IMR-90 (cell line): Measurements from ENCODE around the gene MCMBP. TPM values are rescaled to one million over a fixed set of nuclear protein-coding genes. Genes with fewer than 3 reads are reported as not detected.

Experiments
- ATAC-seq: fragments of 200-7000 bp; cut with Tn5 transposase; 2 replicates; pipeline ENCODE4 v1.9.1; 2020; ENCODE audit warnings: low read depth, mild to moderate bottlenecking, moderate library complexity
- BruUV-seq: library from RNA; stranded (reverse); fragments of 400-500 nt; replicated peaks from 2 replicates; lab custom pipeline; 2021; lab: Mats Ljungman, UMichigan
- CTCF ChIA-PET: fragments of 300-600 bp; formaldehyde crosslinking; extraction: SDS; loops from one replicate; lab custom pipeline; 2021; ENCODE audit warnings: antibody characterized with exemption; lab: Yijun Ruan, JAX
- POLR2A ChIA-PET: fragments of 300-600 bp; sonication (Branson Sonifier 250); formaldehyde crosslinking; loops from one replicate; lab custom pipeline; 2022; ENCODE audit warnings: antibody characterized with exemption; ENCODE audit not compliant: unreplicated experiment; lab: Charles Lee
- DNase-seq: peaks from one replicate; pipeline ENCODE4 v3.0.0; 2013
- H2AFZ ChIP-seq: replicated peaks from 2 replicates; pipeline ENCODE3; 2013; ENCODE audit warnings: low read length, mild to moderate bottlenecking; ENCODE audit not compliant: poor library complexity
- H2AK5ac ChIP-seq: 2 replicates; pipeline ENCODE4 v1.6.1; 2013; ENCODE audit warnings: low read depth, low read length, inconsistent platforms
- H2AK9ac ChIP-seq: replicated peaks from 2 replicates; pipeline ENCODE3; 2013; ENCODE audit warnings: mild to moderate bottlenecking, low read depth, low read length, moderate library complexity; ENCODE audit not compliant: poor library complexity
- H2BK120ac ChIP-seq: 2 replicates; pipeline ENCODE4 v1.6.1; 2013; ENCODE audit warnings: low read depth, low read length, inconsistent platforms
- H2BK15ac ChIP-seq: 3 replicates; pipeline ENCODE4 v1.6.1; 2013; ENCODE audit warnings: low read depth, low read length, inconsistent platforms
- H2BK20ac ChIP-seq: 2 replicates; pipeline ENCODE4 v1.6.1; 2013; ENCODE audit warnings: low read depth, mild to moderate bottlenecking, inconsistent platforms, low read length, moderate library complexity
- H2BK5ac ChIP-seq: 2 replicates; pipeline ENCODE4 v1.6.1; 2013; ENCODE audit warnings: mild to moderate bottlenecking, low read depth, low read length, inconsistent platforms; ENCODE audit not compliant: poor library complexity, severe bottlenecking
- H3K14ac ChIP-seq: replicated peaks from 2 replicates; pipeline ENCODE4 v1.6.1; 2013; ENCODE audit warnings: low read depth, low read length, inconsistent platforms
- H3K18ac ChIP-seq: 2 replicates; pipeline ENCODE4 v1.6.1; 2013; ENCODE audit warnings: low read depth, low read length, control low read depth
- H3K23ac ChIP-seq: 2 replicates; pipeline ENCODE4 v1.6.1; 2013; ENCODE audit warnings: low read depth, low read length, inconsistent platforms
- H3K27ac ChIP-seq: 2 replicates; pipeline ENCODE4 v1.5.1; 2013; ENCODE audit warnings: mild to moderate bottlenecking, control low read depth, low read length; ENCODE audit not compliant: insufficient read depth
- H3K27me3 ChIP-seq: 2 replicates; pipeline ENCODE4 v1.6.1; 2013; ENCODE audit warnings: low read length; ENCODE audit not compliant: control insufficient read depth, insufficient read depth
- H3K36me3 ChIP-seq: 2 replicates; pipeline ENCODE4 v1.6.1; 2013; ENCODE audit warnings: low read length, mixed read lengths; ENCODE audit not compliant: control insufficient read depth, insufficient read depth
- H3K4ac ChIP-seq: 2 replicates; pipeline ENCODE4 v1.6.1; 2013; ENCODE audit warnings: low read depth, low read length, inconsistent platforms
- H3K4me1 ChIP-seq: 2 replicates; pipeline ENCODE4 v1.6.1; 2013; ENCODE audit warnings: low read length, mixed read lengths; ENCODE audit not compliant: control insufficient read depth, insufficient read depth
- H3K4me2 ChIP-seq: 2 replicates; pipeline ENCODE4 v1.6.1; 2013; ENCODE audit warnings: low read depth, mild to moderate bottlenecking, control low read depth, low read length, moderate library complexity
- H3K4me3 ChIP-seq: 2 replicates; pipeline ENCODE4 v1.5.1; 2013; ENCODE audit warnings: low read depth, mild to moderate bottlenecking, control low read depth, low read length, moderate library complexity; ENCODE audit not compliant: insufficient read depth
- H3K56ac ChIP-seq: 2 replicates; pipeline ENCODE4 v1.6.1; 2013; ENCODE audit warnings: low read length, inconsistent platforms; ENCODE audit not compliant: insufficient read depth; ENCODE audit errors: extremely low read depth
- H3K79me1 ChIP-seq, 2 experiments: 2 replicates each; pipeline ENCODE4 v1.6.1; 2013; ENCODE audit warnings: low read length in 2 of 2, inconsistent platforms in 1 of 2, low read depth in 1 of 2
- H3K9ac ChIP-seq: 2 replicates; pipeline ENCODE4 v1.6.1; 2013; ENCODE audit warnings: low read depth, low read length, control low read depth
- H3K9me1 ChIP-seq: 2 replicates; pipeline ENCODE4 v1.6.1; 2013; ENCODE audit warnings: low read length, inconsistent platforms; ENCODE audit not compliant: insufficient read depth
- H3K9me3 ChIP-seq: 2 replicates; pipeline ENCODE4 v1.6.1; 2013; ENCODE audit warnings: low read length; ENCODE audit not compliant: control insufficient read depth, insufficient read depth
- H4K20me1 ChIP-seq: 2 replicates; pipeline ENCODE4 v1.6.1; 2013; ENCODE audit warnings: low read length, inconsistent platforms; ENCODE audit not compliant: insufficient read depth
- H4K5ac ChIP-seq: 2 replicates; pipeline ENCODE4 v1.6.1; 2013; ENCODE audit warnings: mild to moderate bottlenecking, low read depth, low read length, control low read depth
- H4K8ac ChIP-seq, 2 experiments: 2 replicates each; pipeline ENCODE4 v1.6.1; 2013; ENCODE audit warnings: low read depth in 2 of 2, low read length in 2 of 2, control low read depth in 1 of 2, inconsistent platforms in 1 of 2
- H4K91ac ChIP-seq: 2 replicates; pipeline ENCODE4 v1.6.1; 2013; ENCODE audit warnings: low read depth, low read length, inconsistent platforms; ENCODE audit not compliant: insufficient read depth
- BHLHE40 ChIP-seq: fragments of 150-350 bp; IDR thresholded peaks from 2 replicates; pipeline ENCODE4 v1.6.1; 2016; ENCODE audit warnings: mild to moderate bottlenecking, low read depth, low read length
- CHD1 ChIP-seq: IDR thresholded peaks from 2 replicates; pipeline ENCODE4 v1.6.1; 2012; ENCODE audit warnings: low read depth, low read length, improper control_type of control experiment
- FOS ChIP-seq: fragments of 150-350 bp; IDR thresholded peaks from 2 replicates; pipeline ENCODE4 v1.6.1; 2016; ENCODE audit warnings: low read depth, low read length
- MAFK ChIP-seq: IDR thresholded peaks from 2 replicates; pipeline ENCODE4 v1.6.1; 2012; ENCODE audit warnings: low read depth, low read length, improper control_type of control experiment
- MAZ ChIP-seq: IDR thresholded peaks from 2 replicates; pipeline ENCODE4 v1.6.1; 2012; ENCODE audit warnings: low read depth, mild to moderate bottlenecking, low read length, improper control_type of control experiment, moderate library complexity, borderline replicate concordance
- NFE2L2 ChIP-seq: fragments of 150-350 bp; IDR thresholded peaks from 2 replicates; pipeline ENCODE4 v1.6.1; 2016; ENCODE audit warnings: low read depth, mild to moderate bottlenecking, low read length
- RFX5 ChIP-seq: IDR thresholded peaks from 2 replicates; pipeline ENCODE4 v1.8.0; 2012; ENCODE audit warnings: low read depth, mild to moderate bottlenecking, low read length, moderate library complexity
- SMC3 ChIP-seq: fragments of 150-350 bp; IDR thresholded peaks from 2 replicates; pipeline ENCODE4 v1.6.1; 2016; ENCODE audit warnings: low read depth, mild to moderate bottlenecking, antibody characterized with exemption, low read length, moderate library complexity
- WGBS, 2 experiments: methylation state at CpG; one replicate each; pipeline versions ENCODE4 v1.1.5 to v1.1.7; 2013; ENCODE audit warnings: missing lambda C conversion rate in 2 of 2; ENCODE audit not compliant: insufficient read length in 1 of 2; ENCODE audit errors: extremely low coverage in 2 of 2; 5-methylcytosine and 5-hydroxymethylcytosine counted together
- dilution Hi-C: fragments of 300-500 bp; cut with HindIII; formaldehyde crosslinking; loops from one replicate; pipeline ENCODE4 v1.14.3; 2018; ENCODE audit warnings: low sequenced_read_pairs; ENCODE audit not compliant: unreplicated experiment
- in situ Hi-C: fragments of 300-500 bp; cut with MboI; formaldehyde crosslinking; loops from 3 replicates; pipeline ENCODE4 v1.14.3; 2019; ENCODE audit warnings: low sequenced_read_pairs, inconsistent platforms, mixed read lengths
- intact Hi-C: fragments of 100-400 bp; cut with micrococcal nuclease; formaldehyde crosslinking; loops from 2 replicates; pipeline ENCODE4 v1.10.0; 2022
- polyA plus RNA-seq, 3 experiments: library from polyadenylated mRNA; depleted of rRNA; stranded (reverse); fragments of >200 nt; gene quantifications; 2 replicates each; pipeline ENCODE4 v1.2.3, GENCODE V29; 2012; ENCODE audit warnings: low replicate concordance in 1 of 3
- total RNA-seq: library from RNA; depleted of rRNA; stranded (reverse); fragments of >200 nt; gene quantifications from 2 replicates; pipeline ENCODE4 v1.2.3, GENCODE V29; 2012; rRNA removed
- TF ChIP-seq, protein P1 (sequence below): fragments of 150-350 bp; IDR thresholded peaks from 2 replicates; pipeline ENCODE4 v1.6.1; 2017; ENCODE audit warnings: mild to moderate bottlenecking, antibody characterized with exemption, low read length, low read depth

The MCMBP gene
- total and polyA plus RNA-seq, 2 of the 4 experiments (the other 2 are of a cell fraction) = 39.0 to 59.9 TPM

DNA sequence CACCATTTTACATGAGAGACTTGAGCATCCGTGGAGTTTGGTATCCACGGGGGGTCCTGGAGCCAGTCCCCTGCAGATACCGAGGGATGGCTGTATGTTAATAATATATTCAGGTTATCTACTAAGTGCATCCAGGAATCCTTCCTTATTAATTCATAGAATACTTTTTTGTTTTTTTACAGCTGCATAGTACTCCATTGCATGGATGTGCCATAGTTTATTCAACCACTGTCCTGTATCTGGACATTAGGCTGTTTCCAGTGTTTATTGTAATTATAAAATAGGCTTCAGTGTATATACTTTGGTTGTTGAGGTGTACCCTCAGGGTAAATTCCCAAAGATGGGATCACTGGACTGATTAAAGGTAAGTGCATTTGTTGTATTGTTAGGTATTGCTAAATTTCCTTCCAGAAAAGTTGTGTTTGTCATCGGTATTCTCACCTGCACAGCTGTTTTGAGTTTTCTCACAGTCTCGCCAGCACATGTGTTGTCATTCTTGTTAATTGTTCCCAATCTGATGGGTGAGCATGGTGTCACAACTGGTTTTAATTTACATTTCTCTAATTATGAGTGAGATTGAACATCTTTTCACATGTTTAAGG is 91.7 kb downstream of the MCMBP start:
- H3K27ac ChIP-seq = no peak overlapping the region
- CTCF ChIA-PET = no interaction called here
- POLR2A ChIA-PET = no interaction called here
- in situ Hi-C loops = no loop called here
- no peak overlapping the region for H2AFZ ChIP-seq
- H4K5ac ChIP-seq = no peak overlapping the region
- DNase-seq (no peak), ATAC-seq (no peak)
- H3K9ac ChIP-seq = no peak overlapping the region
- H3K27me3 ChIP-seq = no peaks in the 10 kb centered on the region
- intact Hi-C loops = no loop called here
- no TSS peak for BruUV-seq
- H2BK20ac ChIP-seq = no peak overlapping the region
- H3K18ac ChIP-seq = no peak overlapping the region
- no peak overlapping the region for H3K4me3 ChIP-seq
- H2BK5ac ChIP-seq = no peak overlapping the region
- peaks cover 0 to 14% of the 10 kb centered on the region in 2 experiments; a peak in 3 of 4 replicates for H3K79me1 ChIP-seq
- no peak overlapping the region for H3K14ac ChIP-seq
- H4K8ac ChIP-seq = no peak overlapping the region
- H2AK9ac ChIP-seq = no peak overlapping the region
- dilution Hi-C loops = no loop called here
- H3K4me2 ChIP-seq = no peak overlapping the region
- no peaks in the 10 kb centered on the region for H4K20me1 ChIP-seq
- no peaks in the 10 kb centered on the region for H3K36me3 ChIP-seq
- no peak overlapping the region for H3K56ac ChIP-seq
- TF ChIP-seq MAFK (no peak), RFX5 (no peak), SMC3 (no peak), BHLHE40 (no peak), FOS (no peak), MAZ (no peak), NFE2L2 (no peak), CHD1 (no peak)
- TF ChIP-seq, protein P1, sequence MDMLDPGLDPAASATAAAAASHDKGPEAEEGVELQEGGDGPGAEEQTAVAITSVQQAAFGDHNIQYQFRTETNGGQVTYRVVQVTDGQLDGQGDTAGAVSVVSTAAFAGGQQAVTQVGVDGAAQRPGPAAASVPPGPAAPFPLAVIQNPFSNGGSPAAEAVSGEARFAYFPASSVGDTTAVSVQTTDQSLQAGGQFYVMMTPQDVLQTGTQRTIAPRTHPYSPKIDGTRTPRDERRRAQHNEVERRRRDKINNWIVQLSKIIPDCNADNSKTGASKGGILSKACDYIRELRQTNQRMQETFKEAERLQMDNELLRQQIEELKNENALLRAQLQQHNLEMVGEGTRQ = no peak
- H3K9me1 ChIP-seq = 0 out of 2 replicates have a peak, but pooled peaks cover 4% of the 10 kb centered on the region
- H2BK15ac ChIP-seq = no peak overlapping the region
- no CpG with 5 or more reads among the region's 5 CpGs for WGBS, 2 experiments
- no peak overlapping the region for H4K91ac ChIP-seq
- no peaks in the 10 kb centered on the region for H3K9me3 ChIP-seq
- H2BK120ac ChIP-seq = no peak overlapping the region
- no peak overlapping the region for H3K4ac ChIP-seq
- no peak overlapping the region for H3K23ac ChIP-seq
- peaks cover 3% of the 10 kb centered on the region; the same call in 1 of the 2 replicates for H3K4me1 ChIP-seq
- H2AK5ac ChIP-seq = no peak overlapping the region

Other genes with a start within 250 kb of the MCMBP start
- gene BAG3, start 221.5 kb downstream of the MCMBP start, total RNA-seq = 5.4 and 5.8 TPM in 2 replicates
- gene BAG3, start 221.5 kb downstream of the MCMBP start, polyA plus RNA-seq (2012; rRNA removed) = 38.4 and 42.5 TPM in 2 replicates
- 29.6 and 35.3 TPM in 2 replicates for gene INPP5F, start 146.8 kb downstream of the MCMBP start, total RNA-seq
- gene INPP5F, start 146.8 kb downstream of the MCMBP start, polyA plus RNA-seq (2012; rRNA removed) = 16.3 and 19.0 TPM in 2 replicates
- gene SEC23IP, start 19.9 kb upstream of the MCMBP start, total RNA-seq = 33.6 and 39.8 TPM in 2 replicates
- 30.5 and 37.4 TPM in 2 replicates for gene SEC23IP, start 19.9 kb upstream of the MCMBP start, polyA plus RNA-seq (2012; rRNA removed)